ENCODE measurements around the gene ARHGDIB. TPM values are rescaled to one million over a fixed set of nuclear protein-coding genes. Genes with fewer than 3 reads are reported as not detected.

Gene ARHGDIB
- total RNA-seq (1,263 TPM), polyA plus RNA-seq (1,000 to 10,000 TPM; 3,550 to 4,641 (median 3,982) TPM)

GRCh38 chr12:14961466-14962152, at the start of gene ARHGDIB:
TSS of gene ARHGDIB (minus strand) at chr12:14961601. CDS start at chr12:14950712, 10,889 bp downstream.
- Histone ChIP-seq H3K27me3 (ENCODE audit: control insufficient read depth, insufficient read depth, low read length) (no peaks in the 10 kb centered on the region), H3K9me3 (ENCODE audit: control insufficient read depth in 2 of 2, low read length in 2 of 2) (no peaks in the 10 kb centered on the region), H3K4me1 (ENCODE audit: control insufficient read depth, insufficient read depth, low read length, poor library complexity, severe bottlenecking) (peaks cover 49% of the 10 kb centered on the region), H3K4me3 (ENCODE audit: low read depth, low read length) (peak within 1 kb of the TSS; percentile 100), H3K27ac (ENCODE audit: insufficient read depth, low read length, poor library complexity, severe bottlenecking) (peak within 1 kb of the TSS; percentile 99), H3K36me3 (ENCODE audit: control insufficient read depth, insufficient read depth, low read length) (peaks cover 18% of the 10 kb centered on the region)
- H3K27ac Mint-ChIP-seq, result peak within 1 kb of the TSS; percentile 95 to 97 (median 97)
- peak; percentile 81 for ATAC-seq (ENCODE audit: low read depth in 2 of 2)
- peaks cover 38% of the 10 kb centered on the region for H3K36me3 Mint-ChIP-seq
- peak within 1 kb of the TSS; percentile 96 to 99 (median 99) for H3K4me3 Mint-ChIP-seq
- H3K4me1 Mint-ChIP-seq, result peaks cover 0 to 60% (median 38%) of the 10 kb centered on the region in 4 donors
- H3K9me3 Mint-ChIP-seq, result no peaks in the 10 kb centered on the region
- DNase-seq, result peak; percentile 84 to 97 (median 93)
- peaks cover 5% of the 10 kb centered on the region for H3K27me3 Mint-ChIP-seq

- H3K4me1 ChIP-seq (ENCODE audit: control insufficient read depth, insufficient read depth, low read length, poor library complexity, severe bottlenecking), result no peaks in the 10 kb centered on the region
- peak in 1 of 3 donors; percentile 8 for DNase-seq
- no peaks in the 10 kb centered on the region for H3K36me3 ChIP-seq (ENCODE audit: control insufficient read depth, insufficient read depth, low read length)
- ATAC-seq (ENCODE audit: low read depth in 2 of 2), result no peak
- no peaks in the 10 kb centered on the region for H3K36me3 Mint-ChIP-seq
- H3K27me3 Mint-ChIP-seq, result peaks cover 25% of the 10 kb centered on the region
- H3K9me3 ChIP-seq (ENCODE audit: control insufficient read depth in 2 of 2, low read length in 2 of 2), result no peaks in the 10 kb centered on the region
- no peak overlapping the region for H3K4me3 ChIP-seq (ENCODE audit: low read depth, low read length)
- H3K4me1 Mint-ChIP-seq, result no peaks in the 10 kb centered on the region
- no peak overlapping the region for H3K27ac Mint-ChIP-seq
- peaks cover 0 to 2% (median 0%) of the 10 kb centered on the region in 7 donors for H3K9me3 Mint-ChIP-seq
- H3K4me3 Mint-ChIP-seq, result no peak overlapping the region
- peaks cover 28% of the 10 kb centered on the region for H3K27me3 ChIP-seq (ENCODE audit: control insufficient read depth, insufficient read depth, low read length)
- H3K27ac ChIP-seq (ENCODE audit: insufficient read depth, low read length, poor library complexity, severe bottlenecking), result no peak overlapping the region
Measured at GRCh38 chr12:15011162-15011561, 49.8 kb upstream of the ARHGDIB start.

- no peaks in the 10 kb centered on the region for H3K4me1 ChIP-seq (ENCODE audit: control insufficient read depth, insufficient read depth, low read length, poor library complexity, severe bottlenecking)
- peaks cover 55% of the 10 kb centered on the region for H3K27me3 Mint-ChIP-seq
- no peaks in the 10 kb centered on the region for H3K36me3 Mint-ChIP-seq
- no peak overlapping the region for H3K27ac ChIP-seq (ENCODE audit: insufficient read depth, low read length, poor library complexity, severe bottlenecking)
- H3K27ac Mint-ChIP-seq, result no peak overlapping the region
- no peaks in the 10 kb centered on the region for H3K36me3 ChIP-seq (ENCODE audit: control insufficient read depth, insufficient read depth, low read length)
- no peak for ATAC-seq (ENCODE audit: low read depth in 2 of 2)
- no peak overlapping the region for H3K4me3 ChIP-seq (ENCODE audit: low read depth, low read length)
- H3K9me3 Mint-ChIP-seq, result peaks cover 0 to 2% (median 0%) of the 10 kb centered on the region in 7 donors
- no peaks in the 10 kb centered on the region for H3K9me3 ChIP-seq (ENCODE audit: control insufficient read depth in 2 of 2, low read length in 2 of 2)
- DNase-seq, result no peak
- H3K4me1 Mint-ChIP-seq, result no peaks in the 10 kb centered on the region
- H3K27me3 ChIP-seq (ENCODE audit: control insufficient read depth, insufficient read depth, low read length), result peaks cover 49% of the 10 kb centered on the region
- no peak overlapping the region for H3K4me3 Mint-ChIP-seq
Measured at GRCh38 chr12:15007551-15007950, 46.1 kb upstream of the ARHGDIB start.

GRCh38 chr12:15005064-15005463, 43.7 kb upstream of the ARHGDIB start:
- Mint-ChIP-seq H3K4me3 (no peak overlapping the region), H3K36me3 (no peaks in the 10 kb centered on the region), H3K4me1 (no peaks in the 10 kb centered on the region), H3K9me3 (peaks cover 0 to 2% (median 0%) of the 10 kb centered on the region in 7 donors), H3K27me3 (peaks cover 80% of the 10 kb centered on the region), H3K27ac (no peak overlapping the region)
- no peaks in the 10 kb centered on the region for H3K36me3 ChIP-seq (ENCODE audit: control insufficient read depth, insufficient read depth, low read length)
- no peak overlapping the region for H3K27ac ChIP-seq (ENCODE audit: insufficient read depth, low read length, poor library complexity, severe bottlenecking)
- ATAC-seq (ENCODE audit: low read depth in 2 of 2) (no peak), DNase-seq (no peak)
- H3K4me3 ChIP-seq (ENCODE audit: low read depth, low read length), result no peak overlapping the region
- no peaks in the 10 kb centered on the region for H3K4me1 ChIP-seq (ENCODE audit: control insufficient read depth, insufficient read depth, low read length, poor library complexity, severe bottlenecking)
- H3K27me3 ChIP-seq (ENCODE audit: control insufficient read depth, insufficient read depth, low read length), result peaks cover 47% of the 10 kb centered on the region
- H3K9me3 ChIP-seq (ENCODE audit: control insufficient read depth in 2 of 2, low read length in 2 of 2), result no peaks in the 10 kb centered on the region

GRCh38 chr12:15004421-15004820, 43.0 kb upstream of the ARHGDIB start:
- H3K4me1 ChIP-seq (ENCODE audit: control insufficient read depth, insufficient read depth, low read length, poor library complexity, severe bottlenecking), result no peaks in the 10 kb centered on the region
- Mint-ChIP-seq H3K4me1 (no peaks in the 10 kb centered on the region), H3K36me3 (no peaks in the 10 kb centered on the region), H3K27me3 (peaks cover 81% of the 10 kb centered on the region), H3K9me3 (no peaks in the 10 kb centered on the region), H3K27ac (no peak overlapping the region), H3K4me3 (no peak overlapping the region)
- H3K9me3 ChIP-seq (ENCODE audit: control insufficient read depth in 2 of 2, low read length in 2 of 2), result no peaks in the 10 kb centered on the region
- peaks cover 45% of the 10 kb centered on the region for H3K27me3 ChIP-seq (ENCODE audit: control insufficient read depth, insufficient read depth, low read length)
- H3K36me3 ChIP-seq (ENCODE audit: control insufficient read depth, insufficient read depth, low read length), result no peaks in the 10 kb centered on the region
- ATAC-seq (ENCODE audit: low read depth in 2 of 2), result no peak
- H3K27ac ChIP-seq (ENCODE audit: insufficient read depth, low read length, poor library complexity, severe bottlenecking), result no peak overlapping the region
- DNase-seq, result no peak
- H3K4me3 ChIP-seq (ENCODE audit: low read depth, low read length), result no peak overlapping the region

GRCh38 chr12:15001733-15002382, 40.5 kb upstream of the ARHGDIB start:
- peaks cover 86% of the 10 kb centered on the region for H3K27me3 Mint-ChIP-seq
- no peak overlapping the region for H3K27ac Mint-ChIP-seq
- H3K36me3 Mint-ChIP-seq, result no peaks in the 10 kb centered on the region
- H3K9me3 ChIP-seq (ENCODE audit: control insufficient read depth in 2 of 2, low read length in 2 of 2), result no peaks in the 10 kb centered on the region
- peaks cover 35% of the 10 kb centered on the region for H3K27me3 ChIP-seq (ENCODE audit: control insufficient read depth, insufficient read depth, low read length)
- H3K4me3 Mint-ChIP-seq, result no peak overlapping the region
- no peaks in the 10 kb centered on the region for H3K9me3 Mint-ChIP-seq
- H3K4me1 Mint-ChIP-seq, result no peaks in the 10 kb centered on the region
- H3K4me3 ChIP-seq (ENCODE audit: low read depth, low read length), result no peak overlapping the region
- H3K4me1 ChIP-seq (ENCODE audit: control insufficient read depth, insufficient read depth, low read length, poor library complexity, severe bottlenecking), result no peaks in the 10 kb centered on the region
- no peak overlapping the region for H3K27ac ChIP-seq (ENCODE audit: insufficient read depth, low read length, poor library complexity, severe bottlenecking)
- DNase-seq (no peak), ATAC-seq (ENCODE audit: low read depth in 2 of 2) (no peak)
- H3K36me3 ChIP-seq (ENCODE audit: control insufficient read depth, insufficient read depth, low read length), result no peaks in the 10 kb centered on the region

- Histone ChIP-seq H3K27ac (ENCODE audit: insufficient read depth, low read length, poor library complexity, severe bottlenecking) (no peak overlapping the region), H3K4me1 (ENCODE audit: control insufficient read depth, insufficient read depth, low read length, poor library complexity, severe bottlenecking) (peaks cover 2% of the 10 kb centered on the region), H3K9me3 (ENCODE audit: control insufficient read depth in 2 of 2, low read length in 2 of 2) (no peaks in the 10 kb centered on the region), H3K4me3 (ENCODE audit: low read depth, low read length) (no peak overlapping the region), H3K36me3 (ENCODE audit: control insufficient read depth, insufficient read depth, low read length) (no peaks in the 10 kb centered on the region), H3K27me3 (ENCODE audit: control insufficient read depth, insufficient read depth, low read length) (peaks cover 26% of the 10 kb centered on the region)
- ATAC-seq (ENCODE audit: low read depth in 2 of 2), result no peak
- no peaks in the 10 kb centered on the region for H3K9me3 Mint-ChIP-seq
- no peak overlapping the region for H3K4me3 Mint-ChIP-seq
- H3K4me1 Mint-ChIP-seq, result peaks cover 3 to 4% (median 4%) of the 10 kb centered on the region in 4 donors
- no peaks in the 10 kb centered on the region for H3K36me3 Mint-ChIP-seq
- DNase-seq, result no peak
- peaks cover 85% of the 10 kb centered on the region for H3K27me3 Mint-ChIP-seq
- H3K27ac Mint-ChIP-seq, result no peak overlapping the region
Measured at GRCh38 chr12:15000575-15000974, 39.2 kb upstream of the ARHGDIB start.
